Breast epithelium (tissue), 3 donors: ENCODE measurements around the gene AP1AR.

Experiments used
- CTCF ChIP-seq, 3 donors: fragments of 450-650 bp; IDR thresholded peaks; one replicate each; pipeline ENCODE4 v1.5.1; 2016 to 2017; ENCODE audit warnings: antibody characterized with exemption in 3 of 3, mild to moderate bottlenecking in 3 of 3, moderate library complexity in 3 of 3
- POLR2A ChIP-seq: fragments of 450-650 bp; IDR thresholded peaks from one replicate; pipeline ENCODE4 v1.6.1; 2016; ENCODE audit warnings: antibody characterized with exemption, mild to moderate bottlenecking, moderate library complexity

- no peak for TF ChIP-seq POLR2A
- no peak for TF ChIP-seq CTCF (IDR thresholded peaks at IDR 0.05)
These were observed 45.6 kb upstream of the AP1AR start for GRCh38 chr4:112185740-112186670.
